HEK293T (cell line): Measurements from ENCODE around the gene KIF24.

Experiments used
- CTCF ChIA-PET: fragments of 350-600 bp; formaldehyde crosslinking; extraction: SDS; loops from one replicate; lab custom pipeline; 2021; ENCODE audit warnings: antibody characterized with exemption, inconsistent platforms; lab: Yijun Ruan, JAX
- POLR2A ChIA-PET: fragments of 350-600 bp; formaldehyde crosslinking; extraction: SDS; loops from one replicate; lab custom pipeline; 2020; ENCODE audit warnings: antibody characterized with exemption, inconsistent platforms; lab: Yijun Ruan, JAX
- DNase-seq: peaks from one replicate; pipeline ENCODE4 v3.0.0; 2012; ENCODE audit warnings: mixed read lengths; ENCODE audit errors: extremely low spot score
- ARNT ChIP-seq: fragments of 450-650 bp; IDR thresholded peaks from 2 replicates; pipeline ENCODE4 v1.6.1; 2017; ENCODE audit warnings: mild to moderate bottlenecking
- BHLHE40 ChIP-seq: fragments of 450-650 bp; IDR thresholded peaks from 2 replicates; pipeline ENCODE4 v1.6.1; 2016; ENCODE audit warnings: mild to moderate bottlenecking, moderate library complexity, borderline replicate concordance
- CTBP1 ChIP-seq: fragments of 450-650 bp; IDR thresholded peaks from 2 replicates; pipeline ENCODE4 v1.6.1; 2016; ENCODE audit warnings: borderline replicate concordance
- ELF4 ChIP-seq: fragments of 450-650 bp; IDR thresholded peaks from 2 replicates; pipeline ENCODE4 v1.6.1; 2017; ENCODE audit warnings: antibody characterized with exemption
- FOXA1 ChIP-seq: fragments of 450-650 bp; IDR thresholded peaks from 2 replicates; pipeline ENCODE4 v1.6.1; 2016; ENCODE audit warnings: mild to moderate bottlenecking
- FOXK2 ChIP-seq: fragments of 450-650 bp; IDR thresholded peaks from 2 replicates; pipeline ENCODE4 v1.6.1; 2016; ENCODE audit warnings: mild to moderate bottlenecking
- FOXM1 ChIP-seq: fragments of 450-650 bp; IDR thresholded peaks from 2 replicates; pipeline ENCODE4 v1.6.1; 2017; ENCODE audit warnings: mild to moderate bottlenecking, borderline replicate concordance
- HDGF ChIP-seq: fragments of 450-650 bp; IDR thresholded peaks from 2 replicates; pipeline ENCODE4 v1.6.1; 2017; ENCODE audit warnings: antibody characterized with exemption, borderline replicate concordance
- L3MBTL2 ChIP-seq: fragments of 450-650 bp; conservative IDR thresholded peaks from 2 replicates; pipeline ENCODE4 v1.6.1; 2016; ENCODE audit warnings: mild to moderate bottlenecking
- LEF1 ChIP-seq: fragments of 450-650 bp; IDR thresholded peaks from 2 replicates; pipeline ENCODE4 v1.6.1; 2017; ENCODE audit warnings: mild to moderate bottlenecking, borderline replicate concordance
- NFRKB ChIP-seq: fragments of 450-650 bp; IDR thresholded peaks from 2 replicates; pipeline ENCODE4 v1.6.1; 2016; ENCODE audit warnings: mild to moderate bottlenecking, moderate library complexity
- SP1 ChIP-seq: fragments of 450-650 bp; IDR thresholded peaks from 2 replicates; pipeline ENCODE4 v1.6.1; 2017
- SUZ12 ChIP-seq: fragments of 450-650 bp; IDR thresholded peaks from 2 replicates; pipeline ENCODE4 v1.6.1; 2016; ENCODE audit warnings: mild to moderate bottlenecking
- TARDBP ChIP-seq: fragments of 450-650 bp; IDR thresholded peaks from 2 replicates; pipeline ENCODE4 v1.6.1; 2016
- ZNF384 ChIP-seq: fragments of 450-650 bp; IDR thresholded peaks from 2 replicates; pipeline ENCODE4 v1.6.1; 2016
- TF ChIP-seq, protein P1 (sequence below): fragments of 450-650 bp; IDR thresholded peaks from 2 replicates; pipeline ENCODE4 v1.6.1; 2016

KIF24 gene

DNA sequence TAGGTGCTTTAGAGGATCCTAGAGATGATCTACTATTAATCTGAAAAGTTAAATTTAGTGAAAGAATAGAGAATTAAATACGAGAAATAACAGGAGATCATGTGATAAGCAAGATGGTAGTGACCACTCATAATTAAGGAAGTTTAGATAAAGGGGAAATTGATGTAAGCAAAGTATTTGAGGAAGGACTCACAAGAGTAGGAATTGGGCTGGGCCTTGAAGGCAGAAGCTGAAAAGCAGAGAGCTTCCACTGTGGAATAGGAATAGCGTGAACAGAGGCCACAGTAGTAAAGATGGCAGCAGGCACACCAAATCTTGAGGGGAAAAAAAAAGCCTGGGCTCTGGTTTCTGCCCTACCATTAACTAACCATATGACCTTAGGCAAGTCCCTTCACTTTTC is 38.0 kb downstream of the KIF24 start:
- ChIA-PET POLR2A (no interaction called here), CTCF (no interaction called here)
- no peak for DNase-seq
- TF ChIP-seq FOXK2: no peak
- no peak for TF ChIP-seq TARDBP
- no peak for TF ChIP-seq FOXA1
- TF ChIP-seq ZNF384: no peak
- no peak for TF ChIP-seq FOXM1
- TF ChIP-seq SP1: no peak
- no peak for TF ChIP-seq LEF1
- TF ChIP-seq ARNT: no peak
- TF ChIP-seq BHLHE40: no peak
- no peak for TF ChIP-seq SUZ12
- TF ChIP-seq, protein P1, sequence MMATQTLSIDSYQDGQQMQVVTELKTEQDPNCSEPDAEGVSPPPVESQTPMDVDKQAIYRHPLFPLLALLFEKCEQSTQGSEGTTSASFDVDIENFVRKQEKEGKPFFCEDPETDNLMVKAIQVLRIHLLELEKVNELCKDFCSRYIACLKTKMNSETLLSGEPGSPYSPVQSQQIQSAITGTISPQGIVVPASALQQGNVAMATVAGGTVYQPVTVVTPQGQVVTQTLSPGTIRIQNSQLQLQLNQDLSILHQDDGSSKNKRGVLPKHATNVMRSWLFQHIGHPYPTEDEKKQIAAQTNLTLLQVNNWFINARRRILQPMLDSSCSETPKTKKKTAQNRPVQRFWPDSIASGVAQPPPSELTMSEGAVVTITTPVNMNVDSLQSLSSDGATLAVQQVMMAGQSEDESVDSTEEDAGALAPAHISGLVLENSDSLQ: no peak

DNA sequence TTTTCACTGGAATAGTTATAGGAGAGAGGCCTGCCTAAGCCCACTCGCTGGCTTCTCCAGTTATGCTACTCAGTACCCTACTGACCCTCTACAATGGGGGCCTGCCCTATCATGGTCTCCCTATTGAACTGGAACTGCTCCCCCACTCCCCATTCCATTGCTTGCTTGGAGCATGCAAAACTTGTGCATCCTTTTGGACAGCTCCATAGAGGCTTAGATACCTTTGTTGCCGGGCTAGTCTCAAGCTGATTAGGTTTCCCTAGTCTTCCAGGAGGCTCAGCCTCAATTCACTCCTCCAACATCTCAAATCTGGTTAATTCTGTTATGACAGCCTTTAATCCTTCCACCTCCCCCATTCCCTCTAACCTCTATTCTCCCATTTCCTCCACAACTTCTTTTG is 39.9 kb downstream of the KIF24 start:
- CTCF ChIA-PET: no interaction called here
- DNase-seq: no peak
- TF ChIP-seq CTBP1: no peak
- no peak for TF ChIP-seq HDGF
- TF ChIP-seq BHLHE40: no peak
- TF ChIP-seq FOXA1: no peak
- TF ChIP-seq SUZ12: no peak
- TF ChIP-seq FOXK2: no peak
- TF ChIP-seq ZNF384: no peak
- TF ChIP-seq FOXM1: no peak
- TF ChIP-seq ARNT: no peak
- POLR2A ChIA-PET: no interaction called here

DNA sequence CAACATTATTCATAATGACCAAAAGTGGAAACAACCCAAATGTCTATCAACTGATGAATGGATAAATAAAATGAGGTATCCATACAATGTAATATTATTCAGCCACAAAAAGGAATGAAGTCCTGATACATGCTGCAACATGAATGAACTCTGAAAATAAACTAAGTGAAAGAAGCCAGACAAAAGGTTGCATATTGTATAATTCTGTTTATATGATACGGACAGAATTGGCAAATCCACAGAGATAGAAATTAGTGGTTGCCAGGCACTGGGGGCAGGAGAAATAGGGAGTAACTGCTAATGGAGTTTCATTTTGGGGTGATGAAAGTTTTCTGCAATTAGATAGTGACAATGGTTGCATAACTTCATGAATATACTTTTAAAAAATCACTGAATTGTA is 47.0 kb downstream of the KIF24 start:
- DNase-seq: no peak
- ChIA-PET POLR2A (no interaction called here), CTCF (no interaction called here)

DNA sequence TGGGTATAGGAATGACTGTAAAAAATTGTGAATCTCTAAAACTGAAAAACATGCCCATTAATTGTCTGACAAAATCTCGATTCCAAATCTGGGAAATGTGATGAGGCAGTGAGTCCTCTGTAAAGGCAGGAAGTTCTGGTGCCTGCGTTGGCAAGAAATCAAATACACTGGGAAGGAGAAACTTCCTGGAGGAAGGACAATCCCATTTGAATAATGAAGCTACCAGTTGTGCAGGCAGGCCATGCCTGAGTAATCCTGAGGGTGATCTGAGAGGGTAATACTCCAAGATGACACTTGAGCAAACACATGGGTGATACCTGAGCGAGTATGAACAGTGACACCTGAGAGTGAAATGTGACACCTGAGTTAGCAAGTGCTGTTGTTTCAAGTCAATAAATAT is 49.7 kb downstream of the KIF24 start:
- ChIA-PET CTCF (no interaction called here), POLR2A (no interaction called here)
- TF ChIP-seq ELF4 (no peak), L3MBTL2 (no peak), LEF1 (no peak), FOXA1 (no peak), SP1 (no peak), SUZ12 (no peak), TARDBP (no peak), FOXK2 (no peak), HDGF (no peak)
- DNase-seq: no peak

More for the DNA sequence above, 47.0 kb downstream of the KIF24 start:
- TF ChIP-seq TARDBP (no peak), BHLHE40 (no peak), L3MBTL2 (no peak), FOXA1 (no peak), HDGF (no peak), NFRKB (no peak), SUZ12 (no peak), LEF1 (no peak), CTBP1 (no peak), ARNT (no peak)
- TF ChIP-seq, protein P1: no peak
